NCI-H1930 (cell line): Measurements from ENCODE around the gene RSPH3.
"Not testable (repeated sequence)": the region's sequence is repeated elsewhere in the genome, so short reads cannot be mapped to it uniquely, and the experiment has no call there.

Experiments
- DNase-seq, 2 experiments: peaks; one replicate each; lab custom pipeline; 2025; lab: John Stamatoyannopoulos, UW

Gene RSPH3

GRCh38 chr6:159023893-159024292 is 23.9 kb upstream of the RSPH3 start:
- DNase-seq = no peak

- no peak for DNase-seq
These were observed 20.0 kb upstream of the RSPH3 start for GRCh38 chr6:159020011-159020410.

DNA sequence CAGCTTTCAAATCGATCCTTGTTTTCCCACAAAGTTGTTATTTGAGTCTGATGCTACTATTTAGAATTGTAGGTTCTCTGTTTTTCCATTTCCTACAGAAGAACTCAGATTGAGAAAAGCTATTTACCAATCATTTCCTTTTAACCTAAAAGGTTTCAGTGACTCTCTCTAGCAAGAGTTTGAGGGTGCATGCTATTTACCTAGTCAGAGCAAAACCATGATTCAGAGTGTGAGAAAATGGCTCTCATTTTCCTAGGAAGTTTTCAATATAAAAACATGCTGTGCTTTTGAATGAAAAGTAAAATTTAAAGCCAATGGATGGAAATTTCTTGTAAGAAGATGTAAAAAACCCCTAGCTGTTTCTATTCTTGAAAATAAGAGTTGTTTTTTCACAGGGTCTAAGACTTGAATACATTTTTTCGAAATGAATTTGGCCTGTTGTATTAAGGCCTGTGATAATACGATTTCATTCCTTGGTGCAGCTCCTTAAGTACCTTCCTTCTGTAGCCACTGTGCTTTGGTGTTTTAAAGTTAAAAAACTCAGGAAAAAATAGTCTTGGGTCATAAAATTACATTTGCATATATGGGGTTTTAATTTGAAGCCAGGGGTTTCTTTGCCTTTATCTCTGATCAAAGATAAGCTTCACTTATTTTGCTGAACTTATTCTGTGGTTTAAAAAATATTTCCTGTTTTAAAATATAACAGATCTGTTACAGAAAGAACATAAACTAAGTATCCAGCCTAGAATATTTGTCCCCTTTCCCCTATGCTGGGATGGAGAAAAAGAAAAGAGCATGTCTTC is 18.0 kb upstream of the RSPH3 start:
- no peak for DNase-seq

DNA sequence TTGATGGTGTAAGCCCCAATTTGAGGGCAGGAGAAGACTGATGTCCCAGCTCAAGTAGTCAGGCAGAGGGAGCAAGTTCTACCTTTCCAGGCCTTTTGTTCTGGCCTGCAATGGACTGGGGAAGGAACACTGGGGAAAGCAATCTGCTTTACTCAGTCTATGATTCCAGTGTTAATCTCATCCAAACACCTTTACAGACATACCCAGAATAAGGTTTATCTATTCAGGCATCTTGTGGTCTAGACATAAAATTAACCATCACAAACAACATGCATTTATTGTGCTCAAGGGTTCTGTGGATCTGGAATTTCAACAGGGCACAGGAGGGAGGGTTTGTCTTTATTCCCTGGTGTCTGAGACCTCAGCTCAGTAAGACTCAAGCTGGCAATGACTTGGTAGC is 14.4 kb upstream of the RSPH3 start:
- no peak for DNase-seq

DNA sequence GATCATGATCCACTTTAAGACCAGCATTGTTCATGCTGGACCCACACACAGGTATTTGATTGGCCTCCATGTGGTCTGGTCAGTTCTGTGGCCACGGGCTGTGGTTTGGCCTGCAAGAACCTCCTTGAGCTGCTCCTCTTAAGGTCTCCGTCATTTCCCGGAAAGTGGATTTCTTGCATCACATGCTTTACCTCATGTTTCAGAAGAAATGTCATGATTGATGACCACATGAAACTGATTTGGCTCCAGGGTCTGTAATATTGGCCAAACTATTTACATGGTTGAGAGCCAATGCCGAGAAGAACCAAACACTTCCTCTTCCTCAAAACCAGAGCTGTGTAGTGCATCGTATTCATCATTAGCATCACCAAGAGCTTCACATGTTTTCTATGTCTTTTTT is 13.2 kb upstream of the RSPH3 start:
- DNase-seq = no peak

DNA sequence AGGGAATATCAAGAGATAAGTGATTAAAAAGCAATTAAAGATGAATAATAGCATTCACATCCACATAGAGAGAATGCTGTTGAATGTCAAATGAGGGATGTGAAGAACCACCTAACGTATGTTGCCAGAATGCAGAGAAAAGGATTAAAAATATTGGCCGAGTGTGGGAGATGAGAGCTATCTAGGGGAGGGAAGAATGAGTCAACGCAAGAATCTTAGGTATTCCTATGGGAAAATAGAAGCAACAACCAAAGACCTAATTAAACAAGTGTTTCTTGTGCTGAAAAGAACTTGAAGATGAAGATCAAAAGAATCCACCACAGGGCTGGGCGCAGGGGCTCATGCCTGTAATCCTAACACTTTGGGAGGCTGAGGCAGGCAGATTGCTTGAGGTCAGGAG is 12.2 kb upstream of the RSPH3 start:
- no peak for DNase-seq

GRCh38 chr6:159010037-159010612 is 10.1 kb upstream of the RSPH3 start:
- not testable (repeated sequence) for DNase-seq

GRCh38 chr6:159008656-159009288 is 8.8 kb upstream of the RSPH3 start:
- peak in 1 of 2 experiments; percentile 8 for DNase-seq

DNA sequence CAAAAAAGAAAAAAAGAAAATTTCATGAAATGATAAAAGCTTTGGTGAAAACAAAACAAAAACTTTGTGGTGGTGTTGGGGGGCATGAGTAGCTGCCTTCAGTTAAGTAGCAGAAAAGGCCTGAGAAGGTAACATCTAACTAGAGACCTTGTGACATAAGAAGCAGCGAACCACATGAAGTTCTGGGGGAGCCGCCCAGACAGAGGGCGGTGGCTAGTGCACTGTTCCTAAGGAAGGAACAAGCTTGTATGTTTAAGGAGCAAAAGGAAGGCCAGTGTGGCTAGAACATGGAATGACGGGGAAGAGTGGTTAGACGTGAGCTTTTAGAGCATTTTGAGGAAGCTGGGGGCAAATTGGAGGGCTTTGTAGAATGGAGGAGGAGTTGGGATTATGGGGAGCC is 7.5 kb upstream of the RSPH3 start:
- DNase-seq = no peak

- DNase-seq = no peak
These were observed 5.4 kb upstream of the RSPH3 start for GRCh38 chr6:159005436-159005835.

DNA sequence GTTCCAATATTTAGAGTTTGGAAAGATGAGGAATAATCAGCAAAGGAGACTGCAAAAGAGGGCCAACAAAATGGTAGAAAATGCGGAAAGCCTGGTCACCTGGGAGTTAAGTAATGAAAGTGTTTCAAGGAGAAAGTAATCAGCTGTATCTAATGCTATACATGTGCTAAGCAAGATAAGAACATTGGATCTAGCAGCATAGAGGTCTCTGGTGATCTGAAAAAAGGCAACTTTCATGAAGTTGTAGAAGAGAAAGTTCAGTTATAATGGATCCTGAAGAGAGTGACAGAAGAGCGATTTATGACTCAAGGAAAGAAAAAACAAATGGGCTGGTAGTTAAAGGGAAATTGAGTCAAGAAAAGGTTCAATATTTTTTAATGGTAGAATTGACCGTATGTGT is 4.6 kb upstream of the RSPH3 start:
- DNase-seq = no peak

DNA sequence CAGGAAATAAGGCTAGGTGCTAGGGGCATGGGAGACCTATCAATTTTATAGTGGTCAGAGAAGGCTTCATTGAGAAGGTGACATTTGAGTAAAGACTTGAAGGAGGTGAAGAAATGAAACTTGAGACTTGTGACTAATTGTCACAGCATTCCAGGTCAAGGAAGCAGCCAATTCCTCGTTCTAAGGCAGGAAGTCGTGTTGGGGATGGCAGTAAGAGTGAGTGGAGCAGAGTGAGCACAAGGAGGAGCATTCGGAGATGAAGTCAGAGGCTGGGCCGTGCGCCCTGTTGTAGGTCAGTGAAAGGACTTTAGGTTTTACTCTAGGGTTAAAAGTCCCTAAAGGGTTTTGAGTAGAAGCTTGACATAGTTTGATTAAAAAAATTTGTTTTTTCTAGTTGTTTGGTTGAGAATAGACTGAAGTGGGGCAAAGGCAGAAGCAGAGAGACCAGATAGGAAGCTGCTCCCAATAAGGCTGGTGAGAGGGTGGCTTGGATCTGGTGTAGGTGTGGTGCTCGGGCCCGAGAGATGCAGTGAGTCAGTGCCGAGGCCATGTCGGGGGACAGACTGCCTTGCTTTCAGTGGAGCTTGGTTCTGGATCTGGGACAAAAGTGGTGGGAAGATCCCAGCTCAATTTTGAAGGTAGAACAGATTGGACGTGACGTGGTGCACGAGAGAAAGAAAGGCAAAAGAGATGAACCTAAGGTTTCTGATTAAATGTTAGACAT is 2.6 kb upstream of the RSPH3 start:
- no peak for DNase-seq

GRCh38 chr6:158999154-158999665 is 792 bp downstream of the RSPH3 start:
- no peak for DNase-seq

DNA sequence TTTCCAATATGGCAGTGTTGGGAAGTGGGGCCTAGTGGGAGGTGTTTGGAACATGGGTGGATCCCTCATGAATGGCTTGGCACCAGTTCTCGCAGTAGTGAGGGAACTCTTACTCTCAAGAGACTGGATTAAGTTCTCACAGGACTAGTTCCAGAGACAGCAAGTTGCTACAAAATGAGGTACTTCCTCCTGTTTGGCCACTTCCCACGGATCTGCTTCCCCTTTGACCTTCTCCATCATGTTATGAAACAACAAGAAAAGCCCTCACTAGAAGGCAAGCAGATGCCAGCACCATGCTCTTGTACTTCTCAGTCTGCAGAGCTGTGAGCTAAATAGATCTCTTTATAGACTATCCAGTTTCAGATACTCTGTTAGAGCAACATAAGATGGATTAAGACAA is 3.1 kb downstream of the RSPH3 start:
- no peak for DNase-seq

DNA sequence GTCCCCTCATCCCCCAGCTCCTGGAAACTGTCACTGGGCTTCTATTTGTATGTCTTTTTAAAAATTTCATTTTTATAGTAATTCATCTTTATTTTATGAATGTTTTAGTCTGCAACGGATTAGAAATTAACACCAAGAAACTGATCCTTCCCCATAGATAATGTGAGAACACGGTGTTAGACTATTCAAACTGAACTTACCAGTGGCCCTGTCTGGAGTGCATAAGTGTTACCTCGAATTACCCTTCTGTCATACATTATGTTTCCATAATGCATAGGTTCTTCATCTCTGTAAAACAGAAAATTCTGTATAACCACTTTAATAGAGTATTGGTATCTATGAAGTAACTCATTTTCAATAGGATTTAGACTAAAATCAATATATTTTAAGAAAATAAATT is 6.4 kb downstream of the RSPH3 start:
- DNase-seq = no peak

- no peak for DNase-seq
These were observed 8.8 kb downstream of the RSPH3 start for GRCh38 chr6:158991017-158991723.

- DNase-seq = not testable (repeated sequence)
These were observed 10.3 kb downstream of the RSPH3 start for GRCh38 chr6:158989711-158990110.

DNA sequence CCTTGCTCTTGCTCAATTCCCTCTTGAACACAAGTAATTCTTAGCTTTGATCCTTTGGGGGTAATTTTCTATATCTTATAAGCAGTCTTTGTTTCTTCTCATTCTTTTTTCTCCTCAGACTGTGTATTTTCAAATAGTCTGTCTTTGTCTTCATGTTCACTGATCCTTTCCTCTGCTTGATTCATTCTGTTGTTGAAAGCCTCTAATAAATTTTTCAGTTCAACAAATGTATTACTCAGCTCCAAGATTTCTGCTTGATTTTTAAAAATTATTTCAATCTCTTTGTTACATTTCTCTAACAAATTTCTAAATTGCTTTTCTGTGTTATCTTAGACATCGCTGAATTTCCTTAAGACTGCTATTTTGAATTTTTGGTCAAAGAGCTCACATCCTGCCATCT is 11.5 kb downstream of the RSPH3 start:
- no peak for DNase-seq

GRCh38 chr6:158987657-158988056 is 12.3 kb downstream of the RSPH3 start:
- DNase-seq = no peak

- DNase-seq = no peak
These were observed 21.2 kb downstream of the RSPH3 start for GRCh38 chr6:158978757-158979156.

- DNase-seq = no peak
These were observed 22.6 kb downstream of the RSPH3 start for GRCh38 chr6:158977382-158977781.
